ENCODE data around the gene SIGLECL1. TPM values are rescaled to one million over a fixed set of nuclear protein-coding genes. Genes with fewer than 3 reads are reported as not detected.

Gene SIGLECL1
- total and polyA plus RNA-seq, 9 of the 15 experiments (the other 6 are each of a cell fraction or from before 2014, with no cell fraction given) = not detected

GRCh38 chr19:51246164-51246552 lies 4.7 kb upstream of the SIGLECL1 start (continued):
- TF ChIP-seq AFF1 (IDR thresholded peaks at IDR 0.05; ENCODE audit: low read depth in 1 of 2, partially characterized antibody in 2 of 2) (peak in 1 of 2 experiments; percentile 97), TRIM24 (IDR thresholded peaks at IDR 0.05) (peak in 1 of 2 experiments; percentile 51; a peak in 1 of 4 replicates), ZNF316 (IDR thresholded peaks at IDR 0.05) (peak; percentile 92), ARID3B (CRISPR knock-in tag; IDR thresholded peaks at IDR 0.05; ENCODE audit: borderline replicate concordance) (no peak), ETV6 (IDR thresholded peaks at IDR 0.05; ENCODE audit: borderline replicate concordance in 1 of 2, low read depth in 2 of 2, low read length in 1 of 2) (peak in 1 of 2 experiments; percentile 68; a peak in 1 of 4 replicates), ETV6 (CRISPR knock-in tag; IDR thresholded peaks at IDR 0.05; ENCODE audit: borderline replicate concordance) (no peak), FOSL1 (tag; conservative IDR thresholded peaks at IDR 0.05) (peak; percentile 27; the same call in 1 of the 2 replicates), ARID1B (IDR thresholded peaks at IDR 0.05) (peak; percentile 70), FOXJ3 (CRISPR knock-in tag; IDR thresholded peaks at IDR 0.05) (no peak), SOX6 (IDR thresholded peaks at IDR 0.05) (peak; percentile 67), IRF1 (CRISPR knock-in tag; IDR thresholded peaks at IDR 0.05; ENCODE audit: borderline replicate concordance) (no peak), THAP7 (CRISPR knock-in tag; IDR thresholded peaks at IDR 0.05) (no peak), PHB2 (IDR thresholded peaks at IDR 0.05; ENCODE audit: low read depth) (no peak), ZBTB1 (CRISPR knock-in tag; IDR thresholded peaks at IDR 0.05; ENCODE audit: borderline replicate concordance, low read depth) (no peak), HDAC6 (IDR thresholded peaks at IDR 0.05; ENCODE audit: low read depth, low read length) (no peak), CEBPB (tag; IDR thresholded peaks at IDR 0.05) (peak; percentile 50), ZNF253 (CRISPR knock-in tag; conservative IDR thresholded peaks at IDR 0.05) (no peak), ADNP (tag; IDR thresholded peaks at IDR 0.05) (no peak), NFE2 (IDR thresholded peaks at IDR 0.05; ENCODE audit: low read depth) (peak; percentile 95), NRF1 (conservative IDR thresholded peaks at IDR 0.05 in 1 of 2, IDR thresholded peaks at IDR 0.05 in 1 of 2) (peak; percentile 53 to 68; a peak in 3 of 4 replicates), TAL1 (IDR thresholded peaks at IDR 0.05) (0 out of 2 replicates have a peak, but pooled peaks have one; percentile 38), HINFP (tag; conservative IDR thresholded peaks at IDR 0.05; ENCODE audit: low read depth) (no peak)
